K562 (cell line): Measurements from ENCODE around the gene KCNH2. TPM values are rescaled to one million over a fixed set of nuclear protein-coding genes. Genes with fewer than 3 reads are reported as not detected.

Experiments used
- ATAC-seq: fragments of 200-7000 bp; cut with Tn5 transposase; 3 replicates; pipeline ENCODE4 v1.9.1; 2020; ENCODE audit warnings: moderate library complexity
- BruUV-seq: library from RNA; stranded (reverse); fragments of 400-500 nt; replicated peaks from 2 replicates; lab custom pipeline; 2021; lab: Mats Ljungman, UMichigan
- CTCF ChIA-PET: fragments of 300-600 bp; formaldehyde crosslinking; extraction: SDS; loops from one replicate; lab custom pipeline; 2021; ENCODE audit warnings: low intra/inter-chr PET ratio; lab: Yijun Ruan, JAX
- POLR2A ChIA-PET: fragments of 300-600, 350-650 bp; sonication (Branson Sonifier 250); formaldehyde crosslinking; extraction: SDS; loops from one replicate; lab custom pipeline; 2021; ENCODE audit warnings: antibody characterized with exemption, inconsistent platforms; lab: Yijun Ruan, JAX
- DNase-seq, 4 experiments: peaks; one replicate each; pipeline versions ENCODE4 v3.0.0 to v3.0.0-alpha.2; 2011 to 2018; ENCODE audit warnings: low spot score in 3 of 4, mixed read lengths in 3 of 4; ENCODE audit errors: extremely low read depth in 1 of 4
- FAIRE-seq: peaks from 2 replicates; lab custom pipeline; 2011; peaks lifted over from hg19 to GRCh38; lab: Jason Lieb, UNC
- H2AFZ ChIP-seq: 2 replicates; pipeline ENCODE4 v1.6.0; 2011; ENCODE audit warnings: low read depth, low read length, control low read depth, inconsistent platforms
- H3K27ac ChIP-seq: fragments of 200-600 bp; 3 replicates; pipeline ENCODE4 v1.8.0; 2011; ENCODE audit warnings: low read depth, mild to moderate bottlenecking, control low read depth, inconsistent platforms, low read length, moderate library complexity, mixed read lengths; ENCODE audit errors: extremely low read depth
- H3K27me3 ChIP-seq, 2 experiments: fragments of 300-600 bp in 1 of 2; 2 replicates in 1 of 2; 3 replicates in 1 of 2; pipeline versions ENCODE4 v1.6.0 to v1.8.0; 2011; ENCODE audit warnings: inconsistent platforms in 2 of 2, low read length in 2 of 2, mild to moderate bottlenecking in 1 of 2, mixed read lengths in 1 of 2, moderate library complexity in 1 of 2; ENCODE audit not compliant: control insufficient read depth in 2 of 2, insufficient read depth in 2 of 2
- H3K36me3 ChIP-seq: fragments of 300-600 bp; 3 replicates; pipeline ENCODE4 v1.8.0; 2011; ENCODE audit warnings: mild to moderate bottlenecking, low read length, inconsistent platforms; ENCODE audit not compliant: control insufficient read depth, insufficient read depth
- H3K4me1 ChIP-seq, 2 experiments: fragments of 200-600 bp in 1 of 2; replicated peaks in 1 of 2; 2 replicates in 1 of 2; 3 replicates in 1 of 2; pipeline versions ENCODE4 v1.5.1 to v1.8.0; 2011; ENCODE audit warnings: inconsistent platforms in 2 of 2, low read length in 2 of 2, mild to moderate bottlenecking in 1 of 2, mixed read lengths in 1 of 2, moderate library complexity in 1 of 2; ENCODE audit not compliant: control insufficient read depth in 2 of 2, insufficient read depth in 2 of 2
- H3K4me2 ChIP-seq: 2 replicates; pipeline ENCODE4 v1.6.1; 2011; ENCODE audit warnings: low read length, control low read depth, inconsistent platforms, mixed read lengths; ENCODE audit not compliant: insufficient read depth
- H3K4me3 ChIP-seq: fragments of 200-600 bp; sonication (generic), shearing (Covaris generic); 2 replicates; pipeline ENCODE4 v1.5.1; 2016; ENCODE audit warnings: control low read depth, inconsistent platforms
- H3K79me2 ChIP-seq: fragments of 200-600 bp; 3 replicates; pipeline ENCODE4 v1.8.0; 2011; ENCODE audit warnings: low read length, inconsistent platforms; ENCODE audit not compliant: control insufficient read depth, insufficient read depth
- H3K9ac ChIP-seq, 2 experiments: 2 replicates each; pipeline versions ENCODE4 v1.6.0 to v1.6.1; 2011; ENCODE audit warnings: low read depth in 2 of 2, low read length in 2 of 2, control low read depth in 1 of 2, inconsistent platforms in 1 of 2, mild to moderate bottlenecking in 1 of 2, mixed read lengths in 1 of 2; ENCODE audit not compliant: insufficient read depth in 1 of 2
- H3K9me1 ChIP-seq: one replicate; pipeline ENCODE4 v1.6.0; 2011; ENCODE audit warnings: inconsistent platforms, mild to moderate bottlenecking, low read length, moderate library complexity; ENCODE audit not compliant: control insufficient read depth, insufficient read depth
- H3K9me3 ChIP-seq: replicated peaks from 2 replicates; pipeline ENCODE4 v1.5.1; 2011; ENCODE audit warnings: low read depth, low read length, inconsistent platforms; ENCODE audit not compliant: control insufficient read depth, insufficient read depth
- H4K20me1 ChIP-seq: replicated peaks from 2 replicates; pipeline ENCODE4 v1.6.1; 2011; ENCODE audit warnings: low read length, inconsistent platforms, mixed read lengths; ENCODE audit not compliant: control insufficient read depth, insufficient read depth
- ARID2 ChIP-seq: fragments of 450-650 bp; IDR thresholded peaks from 2 replicates; pipeline ENCODE4 v1.6.1; 2017; ENCODE audit warnings: antibody characterized with exemption, mild to moderate bottlenecking
- CBX5 ChIP-seq: IDR thresholded peaks from 2 replicates; pipeline ENCODE4 v1.6.1; 2014; ENCODE audit warnings: low read depth, borderline replicate concordance
- ELF4 ChIP-seq: fragments of 450-650 bp; formaldehyde crosslinking; IDR thresholded peaks from 2 replicates; pipeline ENCODE4 v1.4.0; 2022; ENCODE audit warnings: missing genetic modification characterization
- NRF1 ChIP-seq, 2 experiments: fragments of 450-650 bp; IDR thresholded peaks in 1 of 2; conservative IDR thresholded peaks in 1 of 2; 2 replicates each; pipeline ENCODE4 v1.6.1; 2014; ENCODE audit warnings: mild to moderate bottlenecking in 2 of 2
- PTRF ChIP-seq: fragments of 450-650 bp; IDR thresholded peaks from 2 replicates; pipeline ENCODE4 v1.6.1; 2016; ENCODE audit warnings: mild to moderate bottlenecking, missing genetic modification characterization, missing compliant biosample characterization
- PTTG1 ChIP-seq: fragments of 450-650 bp; IDR thresholded peaks from 2 replicates; pipeline ENCODE4 v1.6.1; 2016; ENCODE audit warnings: low read depth, mild to moderate bottlenecking, missing genetic modification characterization, missing compliant biosample characterization
- RNF2 ChIP-seq: sonication (generic); IDR thresholded peaks from 2 replicates; pipeline ENCODE4 v1.6.1; 2016
- ZNF311 ChIP-seq: fragments of 250-450 bp; sonication (Bioruptor Pico); IDR thresholded peaks from 2 replicates; pipeline ENCODE4 v1.4.0; 2020; ENCODE audit warnings: mild to moderate bottlenecking, moderate library complexity
- ZNF77 ChIP-seq: fragments of 250-450 bp; sonication (Bioruptor Pico); IDR thresholded peaks from 2 replicates; pipeline ENCODE4 v1.5.0; 2020
- WGBS: fragments of 100-300 bp; shearing (Covaris generic); methylation state at CpG from one replicate; pipeline ENCODE4 v1.1.6; 2016; ENCODE audit warnings: low coverage, mixed read lengths; ENCODE audit not compliant: insufficient coverage; ENCODE audit errors: missing lambda C conversion rate; 5-methylcytosine and 5-hydroxymethylcytosine counted together
- in situ Hi-C: fragments of 300-500 bp; cut with MboI; formaldehyde crosslinking; loops from 4 replicates; pipeline ENCODE4 v1.15.0; 2018; ENCODE audit warnings: inconsistent platforms, mixed read lengths
- intact Hi-C: fragments of 100-400 bp; cut with micrococcal nuclease; formaldehyde crosslinking; loops from 2 replicates; pipeline ENCODE4 v1.14.2; 2022
- polyA plus RNA-seq, 8 experiments: library from polyadenylated mRNA; depleted of rRNA in 4 of 8; stranded (reverse) in 5 of 8; unstranded in 3 of 8; fragments of >200 nt; fragmentation: Nextera tagmentation in 2 of 8; fragmentation: Illumina TruSeq in 1 of 8; extraction: Ambion mirVana in 2 of 8; extraction: Trizol in 1 of 8; gene quantifications; 2 replicates each; pipeline versions ENCODE4 v1.2.1 to v1.2.3, GENCODE V29; 2011 to 2014; ENCODE audit warnings: inconsistent platforms in 1 of 8, missing spikeins in 1 of 8
- total RNA-seq, 7 experiments: library from RNA; depleted of rRNA in 6 of 7; stranded (reverse); fragments of >200 nt in 6 of 7; fragmentation: Illumina TruSeq in 2 of 7; extraction: Trizol in 2 of 7; gene quantifications; 2 replicates each; pipeline versions ENCODE4 v1.2.1 to v1.2.3, GENCODE V29; 2011 to 2021; ENCODE audit warnings: low replicate concordance in 1 of 7
- TF ChIP-seq, protein P1 (sequence below): fragments of 250-450 bp; sonication (Bioruptor Pico); IDR thresholded peaks from 2 replicates; pipeline ENCODE4 v1.8.0; 2021; ENCODE audit warnings: moderate library complexity, mild to moderate bottlenecking, inconsistent platforms
- TF ChIP-seq, protein P2 (sequence below): fragments of 450-650 bp; IDR thresholded peaks from 2 replicates; pipeline ENCODE4 v1.6.1; 2017; ENCODE audit warnings: antibody characterized with exemption, mild to moderate bottlenecking
- TF ChIP-seq, protein P3 (sequence below): fragments of 200-800 bp; sonication (Bioruptor generic); IDR thresholded peaks from 2 replicates; pipeline ENCODE4 v1.6.1; 2017; ENCODE audit warnings: missing genetic modification characterization, missing compliant biosample characterization
- TF ChIP-seq, protein P4 (sequence below): fragments of 450-650 bp; IDR thresholded peaks from 2 replicates; pipeline ENCODE4 v1.6.1; 2018; ENCODE audit warnings: mild to moderate bottlenecking, low read depth; ENCODE audit not compliant: partially characterized antibody

Gene KCNH2
- total and polyA plus RNA-seq, 9 of the 15 experiments (the other 6 are each of a cell fraction or from before 2014, with no cell fraction given) = 18.1 to 368 (median 218) TPM

DNA sequence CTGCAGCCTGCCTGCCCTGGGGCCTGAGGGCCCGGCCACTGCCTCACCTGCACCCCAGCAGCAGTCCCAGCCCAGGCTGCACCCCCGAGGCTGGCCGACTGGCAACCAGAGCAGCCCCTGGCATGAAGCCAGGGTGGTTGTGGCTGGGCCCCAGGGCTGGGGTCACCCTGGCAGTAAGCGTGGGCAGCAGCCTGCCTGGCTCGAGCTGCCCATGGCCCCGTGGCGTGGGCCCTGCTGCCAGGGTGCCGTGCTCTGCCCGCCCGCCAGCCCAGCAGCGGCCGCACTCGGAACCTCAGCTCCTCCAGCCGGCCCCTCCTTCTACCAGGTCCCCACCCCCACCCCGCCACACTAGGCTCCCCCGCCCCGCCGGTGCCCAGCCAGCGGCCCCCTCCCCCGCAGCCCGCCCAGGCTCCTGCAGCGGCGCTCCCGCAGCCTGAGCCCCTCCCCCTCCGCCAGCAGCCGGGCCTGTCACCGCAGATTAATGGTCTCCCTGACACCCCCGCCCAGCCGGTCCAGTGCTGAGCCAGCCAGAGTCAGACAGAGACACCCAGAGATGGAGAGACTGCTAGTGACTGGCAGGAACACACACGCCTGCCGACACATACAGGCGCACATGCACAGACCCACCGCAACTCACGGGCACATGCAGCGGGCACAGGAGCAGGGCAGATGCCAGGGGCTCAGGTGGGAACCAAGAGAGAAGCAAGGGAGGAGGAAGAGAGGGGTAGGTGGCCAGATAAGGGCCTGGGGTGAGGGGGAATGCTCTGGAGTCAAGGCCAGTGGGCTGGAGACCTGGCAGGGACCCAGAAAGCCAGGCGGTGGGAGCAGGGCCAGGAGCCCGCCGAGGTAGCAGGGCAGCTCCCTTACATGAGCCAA is 22.4 kb downstream of the KCNH2 start:
- Histone ChIP-seq H3K27me3 (no peaks in the 10 kb centered on the region), H4K20me1 (peaks cover 8% of the 10 kb centered on the region; the same call in 1 of the 2 replicates), H3K9me1 (peaks cover 10% of the 10 kb centered on the region), H3K27ac (peak overlapping the region; percentile 86), H3K9me3 (no peaks in the 10 kb centered on the region), H3K79me2 (peaks cover 87% of the 10 kb centered on the region), H3K4me1 (peaks cover 60 to 94% of the 10 kb centered on the region in 2 experiments), H3K36me3 (peaks cover 59% of the 10 kb centered on the region), H3K9ac (peak overlapping the region; percentile 90 to 98), H3K4me3 (peak overlapping the region; percentile 91), H3K4me2 (peak overlapping the region; percentile 92), H2AFZ (peak overlapping the region; percentile 60)
- ChIA-PET POLR2A (interaction anchor here (0.5 to 3.5 kb wide), 8 partner anchors 9 to 171 kb away, joined by 3 to 19 read pairs (median 3); no protein-coding TSS in a partner anchor), CTCF (interaction anchor here (0.9 kb wide), 1 partner anchor 217 kb away, joined by 5 read pairs; no protein-coding TSS in a partner anchor)
- peak; percentile 99 to 100 (median 99) for DNase-seq
- FAIRE-seq = peak; percentile 94
- ATAC-seq = peak; percentile 80
- in situ Hi-C loops (no loop called here), intact Hi-C loops (loop anchor here (2.0 to 5.0 kb wide), 2 partner anchors 27 to 633 kb away; partner anchors contain the start of genes ACTR3C and LRRC61)
- WGBS = under 1% methylated on average over 33 of the region's 38 CpGs
- no TSS peak for BruUV-seq
- TF ChIP-seq, protein P1, sequence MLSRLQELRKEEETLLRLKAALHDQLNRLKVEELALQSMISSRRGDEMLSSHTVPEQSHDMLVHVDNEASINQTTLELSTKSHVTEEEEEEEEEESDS = no peak
- TF ChIP-seq, protein P2, sequence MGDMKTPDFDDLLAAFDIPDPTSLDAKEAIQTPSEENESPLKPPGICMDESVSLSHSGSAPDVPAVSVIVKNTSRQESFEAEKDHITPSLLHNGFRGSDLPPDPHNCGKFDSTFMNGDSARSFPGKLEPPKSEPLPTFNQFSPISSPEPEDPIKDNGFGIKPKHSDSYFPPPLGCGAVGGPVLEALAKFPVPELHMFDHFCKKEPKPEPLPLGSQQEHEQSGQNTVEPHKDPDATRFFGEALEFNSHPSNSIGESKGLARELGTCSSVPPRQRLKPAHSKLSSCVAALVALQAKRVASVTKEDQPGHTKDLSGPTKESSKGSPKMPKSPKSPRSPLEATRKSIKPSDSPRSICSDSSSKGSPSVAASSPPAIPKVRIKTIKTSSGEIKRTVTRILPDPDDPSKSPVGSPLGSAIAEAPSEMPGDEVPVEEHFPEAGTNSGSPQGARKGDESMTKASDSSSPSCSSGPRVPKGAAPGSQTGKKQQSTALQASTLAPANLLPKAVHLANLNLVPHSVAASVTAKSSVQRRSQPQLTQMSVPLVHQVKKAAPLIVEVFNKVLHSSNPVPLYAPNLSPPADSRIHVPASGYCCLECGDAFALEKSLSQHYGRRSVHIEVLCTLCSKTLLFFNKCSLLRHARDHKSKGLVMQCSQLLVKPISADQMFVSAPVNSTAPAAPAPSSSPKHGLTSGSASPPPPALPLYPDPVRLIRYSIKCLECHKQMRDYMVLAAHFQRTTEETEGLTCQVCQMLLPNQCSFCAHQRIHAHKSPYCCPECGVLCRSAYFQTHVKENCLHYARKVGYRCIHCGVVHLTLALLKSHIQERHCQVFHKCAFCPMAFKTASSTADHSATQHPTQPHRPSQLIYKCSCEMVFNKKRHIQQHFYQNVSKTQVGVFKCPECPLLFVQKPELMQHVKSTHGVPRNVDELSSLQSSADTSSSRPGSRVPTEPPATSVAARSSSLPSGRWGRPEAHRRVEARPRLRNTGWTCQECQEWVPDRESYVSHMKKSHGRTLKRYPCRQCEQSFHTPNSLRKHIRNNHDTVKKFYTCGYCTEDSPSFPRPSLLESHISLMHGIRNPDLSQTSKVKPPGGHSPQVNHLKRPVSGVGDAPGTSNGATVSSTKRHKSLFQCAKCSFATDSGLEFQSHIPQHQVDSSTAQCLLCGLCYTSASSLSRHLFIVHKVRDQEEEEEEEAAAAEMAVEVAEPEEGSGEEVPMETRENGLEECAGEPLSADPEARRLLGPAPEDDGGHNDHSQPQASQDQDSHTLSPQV = no peak
- no peak; the same call in 1 of the 2 replicates for TF ChIP-seq ZNF311
- TF ChIP-seq ARID2 = peak; percentile 65; the same call in 1 of the 2 replicates
- TF ChIP-seq RNF2 = peak; percentile 97
- TF ChIP-seq, protein P3, sequence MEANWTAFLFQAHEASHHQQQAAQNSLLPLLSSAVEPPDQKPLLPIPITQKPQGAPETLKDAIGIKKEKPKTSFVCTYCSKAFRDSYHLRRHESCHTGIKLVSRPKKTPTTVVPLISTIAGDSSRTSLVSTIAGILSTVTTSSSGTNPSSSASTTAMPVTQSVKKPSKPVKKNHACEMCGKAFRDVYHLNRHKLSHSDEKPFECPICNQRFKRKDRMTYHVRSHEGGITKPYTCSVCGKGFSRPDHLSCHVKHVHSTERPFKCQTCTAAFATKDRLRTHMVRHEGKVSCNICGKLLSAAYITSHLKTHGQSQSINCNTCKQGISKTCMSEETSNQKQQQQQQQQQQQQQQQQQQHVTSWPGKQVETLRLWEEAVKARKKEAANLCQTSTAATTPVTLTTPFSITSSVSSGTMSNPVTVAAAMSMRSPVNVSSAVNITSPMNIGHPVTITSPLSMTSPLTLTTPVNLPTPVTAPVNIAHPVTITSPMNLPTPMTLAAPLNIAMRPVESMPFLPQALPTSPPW (CRISPR knock-in tag) = peak; percentile 99
- TF ChIP-seq ELF4 (CRISPR knock-in tag) = peak; percentile 96
- no peak for TF ChIP-seq PTTG1 (tag)
- TF ChIP-seq CBX5 = peak; percentile 58; the same call in 1 of the 2 replicates
- peak; percentile 38 to 49; a peak in 3 of 4 replicates for TF ChIP-seq NRF1 (conservative IDR thresholded peaks at IDR 0.05 in 1 of 2, IDR thresholded peaks at IDR 0.05 in 1 of 2)
- 0 out of 2 replicates have a peak, but pooled peaks have one; percentile 76 for TF ChIP-seq ZNF77 (CRISPR knock-in tag)
- TF ChIP-seq, protein P4, sequence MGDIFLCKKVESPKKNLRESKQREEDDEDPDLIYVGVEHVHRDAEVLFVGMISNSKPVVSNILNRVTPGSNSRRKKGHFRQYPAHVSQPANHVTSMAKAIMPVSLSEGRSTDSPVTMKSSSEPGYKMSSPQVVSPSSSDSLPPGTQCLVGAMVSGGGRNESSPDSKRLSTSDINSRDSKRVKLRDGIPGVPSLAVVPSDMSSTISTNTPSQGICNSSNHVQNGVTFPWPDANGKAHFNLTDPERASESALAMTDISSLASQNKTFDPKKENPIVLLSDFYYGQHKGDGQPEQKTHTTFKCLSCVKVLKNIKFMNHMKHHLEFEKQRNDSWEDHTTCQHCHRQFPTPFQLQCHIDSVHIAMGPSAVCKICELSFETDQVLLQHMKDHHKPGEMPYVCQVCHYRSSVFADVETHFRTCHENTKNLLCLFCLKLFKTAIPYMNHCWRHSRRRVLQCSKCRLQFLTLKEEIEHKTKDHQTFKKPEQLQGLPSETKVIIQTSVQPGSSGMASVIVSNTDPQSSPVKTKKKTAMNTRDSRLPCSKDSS = no peak
- no peak for TF ChIP-seq PTRF (tag)
